Hematopoietic multipotent progenitor cell treated with erythropoietin and hydrocortisone succinate and interleukin-3 and kit ligand, for 6 days (in vitro differentiated cells): ENCODE measurements around the gene FMO2.

ENCODE experiments used
- DNase-seq: peaks from one replicate; pipeline ENCODE4 v3.0.0-alpha.2; 2015

FMO2 gene

GRCh38 chr1:171258943-171259342 lies 73.8 kb downstream of the FMO2 start:
- DNase-seq = no peak
